ENCODE results near the gene PLCB1.
"Not testable (repeated sequence)": the region's sequence is repeated elsewhere in the genome, so short reads cannot be mapped to it uniquely, and the experiment has no call there.

PLCB1 gene

DNA sequence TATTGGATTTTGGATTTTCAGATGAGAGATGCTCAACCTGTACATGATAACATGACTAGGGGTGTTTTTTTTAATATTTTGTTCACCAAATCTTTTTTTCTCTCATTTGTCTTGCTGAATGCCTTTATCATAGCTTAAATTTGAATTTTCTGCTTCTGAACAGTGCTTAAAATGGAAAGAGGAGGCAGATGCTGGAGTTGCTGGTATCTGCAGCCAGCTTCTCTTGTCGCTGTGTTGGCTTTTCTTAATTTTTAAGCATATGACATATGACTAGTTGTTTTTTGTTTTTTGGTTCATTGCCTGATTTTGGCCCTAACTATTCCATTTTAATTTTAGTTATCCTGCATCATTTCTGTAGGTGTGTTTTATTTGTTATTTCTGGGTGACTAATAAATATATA is 196.1 kb downstream of the PLCB1 start:
- in situ Hi-C loops (cut with MboI; ENCODE audit: low sequenced_read_pairs): no loop called here

GRCh38 chr20:8330319-8330784 is 198.3 kb downstream of the PLCB1 start:
- in situ Hi-C loops (cut with MboI; ENCODE audit: low sequenced_read_pairs): no loop called here

DNA sequence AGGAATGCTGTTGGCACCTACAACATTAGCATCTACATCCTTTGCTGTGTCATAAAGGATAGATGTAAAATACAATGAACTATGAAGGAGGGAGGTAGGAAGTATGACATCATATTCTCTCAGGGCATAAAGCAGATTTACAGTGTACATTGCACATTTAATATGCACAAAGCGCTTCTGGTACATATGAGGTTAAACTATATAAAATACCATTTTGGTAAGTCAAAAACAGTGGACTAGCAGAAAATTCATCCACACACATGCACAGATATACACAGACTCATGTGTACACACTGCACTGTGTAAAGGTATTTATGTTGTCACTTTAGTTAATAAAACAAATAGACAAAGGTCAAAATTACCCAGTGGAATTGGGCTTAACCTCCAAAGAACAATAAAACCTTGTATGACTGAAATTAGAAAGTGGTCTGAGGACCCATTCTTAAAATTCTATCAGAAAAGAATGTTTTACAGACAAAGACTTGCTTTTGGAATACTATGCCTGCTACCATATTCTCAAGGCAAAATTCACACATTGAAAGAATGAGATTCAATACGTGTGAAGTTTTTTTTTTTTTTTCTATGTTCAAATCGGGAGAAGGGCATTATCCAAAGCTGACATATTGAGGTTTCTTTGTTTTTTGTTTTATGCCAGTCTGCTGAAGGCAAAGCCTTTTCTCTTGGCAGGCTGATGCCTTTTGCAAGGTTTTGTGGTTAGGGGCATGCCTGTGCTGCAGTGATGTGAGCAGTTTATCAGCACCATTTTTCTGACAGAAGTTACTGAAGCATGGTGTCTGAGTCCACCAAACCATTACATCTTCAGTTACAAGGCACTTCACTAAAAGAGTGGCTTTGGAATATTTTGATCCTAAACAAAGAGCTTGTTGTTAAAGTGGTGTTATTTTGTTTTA is 199.0 kb downstream of the PLCB1 start:
- in situ Hi-C loops (cut with MboI; ENCODE audit: low sequenced_read_pairs): no loop called here

DNA sequence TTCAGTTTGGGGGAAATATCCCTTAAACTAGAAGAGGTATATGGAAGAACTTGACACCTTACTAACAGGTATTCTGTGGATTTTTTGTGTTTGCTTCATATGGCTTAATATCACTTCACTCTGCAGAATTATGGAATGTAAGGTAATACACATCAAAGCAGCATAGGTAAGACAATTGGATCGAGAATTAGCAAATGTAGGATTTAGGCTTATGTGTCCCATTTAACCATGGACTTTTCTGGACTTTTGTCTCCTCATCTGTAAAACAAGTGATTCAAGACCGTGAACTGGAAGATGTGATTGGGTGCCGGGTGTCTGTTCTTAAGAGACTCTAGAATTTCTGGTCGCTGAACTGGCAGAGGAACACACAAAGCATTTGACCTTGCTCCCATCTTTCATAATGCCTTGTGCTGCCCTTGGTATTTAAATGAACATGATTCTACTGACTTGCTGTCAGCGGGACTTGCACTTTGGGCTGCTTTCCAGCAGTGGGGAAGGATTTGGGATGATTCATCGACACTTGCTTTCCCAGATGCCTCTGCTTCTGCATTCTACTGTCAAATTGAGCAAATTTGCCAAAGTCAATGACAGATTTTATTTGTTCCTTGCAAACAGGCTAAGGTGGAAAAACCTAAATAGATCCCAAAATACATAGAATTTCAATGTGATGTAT is 199.8 kb downstream of the PLCB1 start:
- in situ Hi-C loops (cut with MboI; ENCODE audit: low sequenced_read_pairs): no loop called here

DNA sequence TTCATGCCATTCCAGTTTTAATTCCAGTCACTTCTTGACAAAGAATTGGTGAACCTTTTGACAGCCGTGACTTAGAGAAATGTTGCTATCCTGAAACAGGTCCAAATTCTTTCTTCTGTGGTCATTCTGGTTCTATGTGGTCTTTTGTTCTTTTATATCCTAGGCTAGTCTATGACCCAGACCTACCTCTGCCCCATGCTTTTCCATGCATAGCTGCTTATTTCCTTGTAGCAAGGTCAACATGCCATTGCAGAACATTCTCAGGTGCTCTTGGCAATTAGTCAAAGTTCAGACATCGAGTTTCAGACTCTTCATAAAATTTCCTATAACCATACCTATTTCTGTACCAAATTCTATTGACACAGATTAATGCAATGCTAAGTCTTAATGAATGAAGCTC is 202.6 kb downstream of the PLCB1 start:
- in situ Hi-C loops (cut with MboI; ENCODE audit: low sequenced_read_pairs): no loop called here

GRCh38 chr20:8335059-8335458 is 203.0 kb downstream of the PLCB1 start:
- in situ Hi-C loops (cut with MboI; ENCODE audit: low sequenced_read_pairs): no loop called here

DNA sequence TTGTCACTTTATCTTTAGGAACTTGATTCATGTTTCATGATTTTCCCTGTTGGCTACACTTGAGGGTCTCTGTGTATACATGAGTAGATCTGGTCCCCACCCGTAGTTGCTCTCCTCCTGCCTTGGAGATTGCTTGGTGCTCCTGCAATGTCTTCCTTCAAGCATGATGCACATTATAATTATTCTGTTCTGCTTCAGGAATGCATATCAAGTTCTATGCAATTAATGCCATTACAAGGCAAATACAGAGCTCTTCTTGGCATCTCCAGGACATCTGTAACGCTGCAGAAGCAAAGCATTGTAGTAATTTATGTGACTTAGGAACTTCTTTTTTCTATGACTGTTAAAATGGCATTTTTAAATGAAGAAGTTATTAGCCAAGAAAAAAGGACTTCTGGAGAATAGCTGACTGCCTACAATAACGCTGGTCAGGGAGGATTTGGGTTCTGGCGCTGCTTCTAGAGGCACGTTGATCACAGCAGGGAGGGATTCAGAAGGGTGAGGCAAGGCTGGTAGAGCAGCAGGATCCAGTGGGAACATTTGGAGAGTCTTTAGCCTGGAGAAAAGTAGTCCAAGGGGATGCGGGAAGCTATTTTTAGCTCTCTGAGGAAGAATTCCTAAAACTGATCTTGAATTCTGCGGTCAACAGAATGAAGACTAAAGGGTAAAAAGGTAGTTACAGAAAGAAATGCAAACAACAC is 203.6 kb downstream of the PLCB1 start:
- in situ Hi-C loops (cut with MboI; ENCODE audit: low sequenced_read_pairs): no loop called here

DNA sequence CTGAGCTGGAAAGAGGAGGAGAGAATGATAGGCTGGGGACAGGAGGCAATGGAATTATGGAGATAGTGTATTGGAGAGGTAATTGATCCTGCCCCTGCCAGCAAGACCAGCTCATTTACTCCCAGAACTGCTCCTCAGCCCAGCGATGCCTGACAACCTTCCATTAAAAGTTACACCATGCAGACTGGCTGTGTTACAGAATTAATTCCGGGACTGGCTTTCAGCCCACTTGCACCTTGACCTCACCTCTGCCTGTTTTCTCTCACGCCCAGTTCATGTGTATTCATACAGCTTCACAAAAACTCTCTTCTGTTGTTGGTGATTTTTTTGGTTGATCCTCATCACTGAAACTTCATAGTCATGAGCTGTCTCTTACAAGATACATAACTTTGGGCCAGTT is 207.3 kb downstream of the PLCB1 start:
- in situ Hi-C loops (cut with MboI; ENCODE audit: low sequenced_read_pairs): no loop called here

- in situ Hi-C loops (cut with MboI; ENCODE audit: low sequenced_read_pairs): no loop called here
Measured at GRCh38 chr20:8342391-8342790, 210.3 kb downstream of the PLCB1 start.

GRCh38 chr20:8344106-8344505 is 212.0 kb downstream of the PLCB1 start:
- in situ Hi-C loops (cut with MboI; ENCODE audit: low sequenced_read_pairs): no loop called here

- in situ Hi-C loops (cut with MboI; ENCODE audit: low sequenced_read_pairs): no loop called here
Measured at GRCh38 chr20:8344631-8345030, 212.6 kb downstream of the PLCB1 start.

- in situ Hi-C loops (cut with MboI; ENCODE audit: low sequenced_read_pairs): no loop called here
Measured at GRCh38 chr20:8346700-8347270, 214.7 kb downstream of the PLCB1 start.

DNA sequence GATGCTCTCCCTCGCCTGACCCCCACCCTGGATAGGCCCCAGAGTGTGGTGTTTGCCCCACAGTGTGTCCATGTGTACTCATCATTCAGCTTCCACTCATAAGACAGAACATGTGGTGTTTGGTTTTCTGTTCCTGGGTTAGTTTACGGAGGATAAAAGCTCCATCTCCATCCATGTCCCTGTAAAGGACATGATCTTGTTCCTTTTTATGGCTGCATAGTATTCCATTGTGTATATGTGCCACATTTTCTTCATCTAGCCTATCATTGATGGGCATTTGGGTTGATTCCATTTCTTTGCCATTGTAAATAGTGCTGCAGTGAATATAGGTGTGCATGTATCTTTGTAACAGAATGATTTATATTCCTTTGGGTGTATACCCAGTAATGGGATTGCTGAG is 218.2 kb downstream of the PLCB1 start:
- in situ Hi-C loops (cut with MboI; ENCODE audit: low sequenced_read_pairs): not testable (repeated sequence)

- in situ Hi-C loops (cut with MboI; ENCODE audit: low sequenced_read_pairs): no loop called here
Measured at GRCh38 chr20:8352486-8352885, 220.4 kb downstream of the PLCB1 start.

- in situ Hi-C loops (cut with MboI; ENCODE audit: low sequenced_read_pairs): no loop called here
Measured at GRCh38 chr20:8353512-8353911, 221.4 kb downstream of the PLCB1 start.

DNA sequence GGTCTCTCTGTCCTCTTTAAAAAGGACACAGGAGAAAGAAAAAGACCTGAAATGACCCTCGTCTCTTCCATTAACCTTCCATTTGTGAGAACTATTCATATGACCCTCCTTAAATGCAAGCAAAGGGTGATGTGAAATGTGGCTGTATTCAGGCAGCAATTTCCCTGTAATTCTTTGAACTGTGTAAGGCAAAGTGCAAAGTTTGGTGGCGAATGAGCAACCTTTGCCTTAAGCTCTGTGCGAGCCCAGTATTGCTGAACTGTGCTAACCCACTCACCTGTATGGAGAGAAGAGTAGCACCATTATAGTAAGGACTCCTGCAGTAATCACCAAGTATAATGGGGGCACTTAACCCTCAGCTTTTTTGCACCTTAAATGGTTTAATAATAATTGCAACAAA is 223.4 kb downstream of the PLCB1 start:
- in situ Hi-C loops (cut with MboI; ENCODE audit: low sequenced_read_pairs): no loop called here

DNA sequence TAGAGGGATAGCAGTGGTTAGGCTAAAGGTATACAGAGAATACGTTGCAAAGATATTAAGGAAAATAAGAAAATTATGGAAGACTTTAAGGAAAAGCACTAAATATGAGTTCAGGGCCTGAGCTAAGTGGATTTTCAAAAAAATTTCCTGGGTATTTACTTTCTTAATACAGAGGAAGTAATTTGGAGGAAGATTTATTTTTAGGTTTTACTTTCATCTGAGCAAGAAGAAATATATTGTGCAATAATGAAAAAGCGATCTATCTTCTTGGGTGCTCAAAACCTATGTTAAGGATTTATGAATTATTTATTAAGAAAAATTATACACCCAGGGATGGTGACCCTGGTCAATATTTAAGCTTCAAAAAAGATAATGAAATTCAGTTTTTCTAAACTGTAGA is 224.7 kb downstream of the PLCB1 start:
- in situ Hi-C loops (cut with MboI; ENCODE audit: low sequenced_read_pairs): no loop called here

- in situ Hi-C loops (cut with MboI; ENCODE audit: low sequenced_read_pairs): no loop called here
Measured at GRCh38 chr20:8357703-8358102, 225.6 kb downstream of the PLCB1 start.

- in situ Hi-C loops (cut with MboI; ENCODE audit: low sequenced_read_pairs): no loop called here
Measured at GRCh38 chr20:8360035-8360434, 228.0 kb downstream of the PLCB1 start.

- in situ Hi-C loops (cut with MboI; ENCODE audit: low sequenced_read_pairs): no loop called here
Measured at GRCh38 chr20:8361006-8361652, 229.1 kb downstream of the PLCB1 start.

- in situ Hi-C loops (cut with MboI; ENCODE audit: low sequenced_read_pairs): no loop called here
Measured at GRCh38 chr20:8361779-8362178, 229.7 kb downstream of the PLCB1 start.
